Endothelial cell (in vitro differentiated cells): ENCODE results near the gene MOGAT1. TPM values are rescaled to one million over a fixed set of nuclear protein-coding genes. Genes with fewer than 3 reads are reported as not detected.
A peak's percentile ranks its signal among the peaks of the same experiment; 100 is the strongest.

Experiments used
- DNase-seq: peaks from one replicate; pipeline ENCODE4 v3.0.0; 2021; ENCODE audit warnings: low spot score
- H3K27ac Mint-ChIP-seq: one replicate; pipeline ENCODE4 v1.8.0; 2021; ENCODE audit warnings: mixed read lengths, inconsistent platforms; ENCODE audit not compliant: unreplicated experiment
- H3K27me3 Mint-ChIP-seq: one replicate; pipeline ENCODE4 v1.8.0; 2021; ENCODE audit warnings: mild to moderate bottlenecking, moderate library complexity, mixed read lengths, inconsistent platforms; ENCODE audit not compliant: unreplicated experiment
- H3K36me3 Mint-ChIP-seq: one replicate; pipeline ENCODE4 v1.8.0; 2021; ENCODE audit warnings: mild to moderate bottlenecking, low read depth, mixed read lengths, inconsistent platforms; ENCODE audit not compliant: unreplicated experiment
- H3K4me1 Mint-ChIP-seq: one replicate; pipeline ENCODE4 v1.8.0; 2021; ENCODE audit warnings: mild to moderate bottlenecking, mixed read lengths, inconsistent platforms; ENCODE audit not compliant: unreplicated experiment
- H3K4me3 Mint-ChIP-seq: one replicate; pipeline ENCODE4 v1.8.0; 2021; ENCODE audit warnings: mild to moderate bottlenecking, mixed read lengths, inconsistent platforms; ENCODE audit not compliant: unreplicated experiment
- H3K9me3 Mint-ChIP-seq: one replicate; pipeline ENCODE4 v1.8.0; 2021; ENCODE audit warnings: mixed read lengths, inconsistent platforms; ENCODE audit not compliant: unreplicated experiment
- total RNA-seq: library from RNA; stranded (reverse); fragmentation: NEBNext Ultra II Directional; extraction: Animal tissue kit (Norgen Biotek cat#: 25700); gene quantifications from one replicate; pipeline ENCODE4 v1.2.1, GENCODE V29; 2021; ENCODE audit not compliant: unreplicated experiment
- TF ChIP-seq, protein P1 (sequence below): fragments of 200-600 bp; sonication (generic); IDR thresholded peaks from one replicate; pipeline ENCODE4 v1.5.0; 2021; ENCODE audit warnings: antibody characterized with exemption; ENCODE audit not compliant: unreplicated experiment

The MOGAT1 gene
- total RNA-seq, 1 donor from 2014 or later = 0.26 TPM

DNA sequence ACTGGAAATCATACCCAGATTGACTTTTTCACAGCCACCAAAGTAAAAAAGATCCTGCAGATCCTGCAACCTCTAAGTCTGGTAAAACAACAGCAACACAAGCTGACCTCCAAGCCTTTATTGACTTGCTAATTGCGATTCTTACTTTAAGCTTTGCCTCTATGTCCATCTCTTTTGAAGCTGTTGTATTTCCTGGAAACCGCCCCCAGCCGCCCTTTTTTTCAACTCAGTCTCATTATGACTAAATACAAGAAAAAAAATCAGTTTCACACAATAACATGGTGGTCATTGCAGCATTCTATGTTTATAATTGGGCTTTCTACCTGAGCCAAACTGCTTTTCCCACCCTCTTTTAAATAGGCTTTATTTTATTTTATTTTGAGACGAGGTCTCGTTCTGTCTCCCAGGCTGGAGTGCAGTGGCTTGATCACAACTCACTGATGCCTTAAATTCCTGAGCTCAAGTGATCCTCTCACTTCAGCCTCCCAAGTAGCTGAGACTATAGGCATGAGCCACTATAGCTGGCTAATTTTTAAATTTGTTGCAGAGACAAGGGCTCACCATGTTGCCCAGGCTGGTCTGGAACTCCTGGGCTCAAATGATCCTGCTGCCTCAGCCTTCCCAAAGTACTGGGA, 76.2 kb downstream of the MOGAT1 start:
- H3K27ac Mint-ChIP-seq = peak overlapping the region; percentile 18
- peaks cover 48% of the 10 kb centered on the region for H3K4me1 Mint-ChIP-seq
- H3K27me3 Mint-ChIP-seq = peaks cover 1% of the 10 kb centered on the region
- TF ChIP-seq, protein P1, sequence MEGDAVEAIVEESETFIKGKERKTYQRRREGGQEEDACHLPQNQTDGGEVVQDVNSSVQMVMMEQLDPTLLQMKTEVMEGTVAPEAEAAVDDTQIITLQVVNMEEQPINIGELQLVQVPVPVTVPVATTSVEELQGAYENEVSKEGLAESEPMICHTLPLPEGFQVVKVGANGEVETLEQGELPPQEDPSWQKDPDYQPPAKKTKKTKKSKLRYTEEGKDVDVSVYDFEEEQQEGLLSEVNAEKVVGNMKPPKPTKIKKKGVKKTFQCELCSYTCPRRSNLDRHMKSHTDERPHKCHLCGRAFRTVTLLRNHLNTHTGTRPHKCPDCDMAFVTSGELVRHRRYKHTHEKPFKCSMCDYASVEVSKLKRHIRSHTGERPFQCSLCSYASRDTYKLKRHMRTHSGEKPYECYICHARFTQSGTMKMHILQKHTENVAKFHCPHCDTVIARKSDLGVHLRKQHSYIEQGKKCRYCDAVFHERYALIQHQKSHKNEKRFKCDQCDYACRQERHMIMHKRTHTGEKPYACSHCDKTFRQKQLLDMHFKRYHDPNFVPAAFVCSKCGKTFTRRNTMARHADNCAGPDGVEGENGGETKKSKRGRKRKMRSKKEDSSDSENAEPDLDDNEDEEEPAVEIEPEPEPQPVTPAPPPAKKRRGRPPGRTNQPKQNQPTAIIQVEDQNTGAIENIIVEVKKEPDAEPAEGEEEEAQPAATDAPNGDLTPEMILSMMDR = no peak
- DNase-seq = no peak
- no peaks in the 10 kb centered on the region for H3K9me3 Mint-ChIP-seq
- H3K4me3 Mint-ChIP-seq = no peak overlapping the region
- H3K36me3 Mint-ChIP-seq = peaks cover 6% of the 10 kb centered on the region

DNA sequence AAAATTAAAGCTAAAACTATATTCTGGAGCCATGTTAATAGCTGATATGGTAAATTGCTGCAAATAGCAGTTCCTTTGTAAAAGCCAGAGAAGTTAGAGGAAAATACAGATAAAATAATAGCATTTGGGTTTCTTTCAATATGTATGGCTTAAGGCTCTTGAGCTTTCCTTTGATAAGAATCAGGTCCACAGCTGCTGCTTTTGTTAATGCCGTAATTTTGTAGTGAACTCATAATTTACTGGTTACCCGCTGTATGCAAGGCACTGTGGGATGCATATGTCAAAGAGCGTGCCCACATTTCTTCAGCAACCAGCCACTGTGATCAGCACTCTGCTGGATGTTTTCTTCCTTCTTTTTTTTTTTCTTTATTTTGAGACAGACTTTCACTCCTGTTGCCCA, 79.1 kb downstream of the MOGAT1 start:
- TF ChIP-seq, protein P1 = no peak
- H3K4me3 Mint-ChIP-seq = no peak overlapping the region
- H3K27ac Mint-ChIP-seq = no peak overlapping the region
- H3K36me3 Mint-ChIP-seq = no peaks in the 10 kb centered on the region
- DNase-seq = no peak
- peaks cover 1% of the 10 kb centered on the region for H3K27me3 Mint-ChIP-seq
- H3K4me1 Mint-ChIP-seq = peaks cover 26% of the 10 kb centered on the region
- no peaks in the 10 kb centered on the region for H3K9me3 Mint-ChIP-seq

DNA sequence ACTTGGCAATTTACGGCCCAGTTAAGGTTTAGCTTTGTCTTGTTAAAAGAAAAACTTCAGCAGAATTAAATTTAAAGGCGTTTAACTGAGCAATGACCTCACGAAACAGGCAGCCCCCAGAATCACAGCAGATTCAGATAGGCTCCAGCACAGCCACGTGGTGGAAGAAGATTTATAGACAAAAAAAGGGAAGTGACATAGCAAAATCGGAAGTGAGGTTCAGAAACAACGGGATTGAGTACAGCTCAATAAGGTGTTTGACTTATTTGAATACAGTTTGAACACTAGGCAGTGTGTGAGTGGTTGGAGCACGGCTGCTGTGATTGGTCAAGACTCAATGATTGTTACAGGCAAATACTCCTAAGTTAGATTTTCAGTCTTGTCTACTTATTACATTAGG, 79.8 kb downstream of the MOGAT1 start:
- no peak overlapping the region for H3K4me3 Mint-ChIP-seq
- H3K27ac Mint-ChIP-seq = no peak overlapping the region
- no peak for DNase-seq
- TF ChIP-seq, protein P1 = no peak
- no peaks in the 10 kb centered on the region for H3K36me3 Mint-ChIP-seq
- H3K27me3 Mint-ChIP-seq = peaks cover 1% of the 10 kb centered on the region
- H3K4me1 Mint-ChIP-seq = peaks cover 20% of the 10 kb centered on the region
- no peaks in the 10 kb centered on the region for H3K9me3 Mint-ChIP-seq

DNA sequence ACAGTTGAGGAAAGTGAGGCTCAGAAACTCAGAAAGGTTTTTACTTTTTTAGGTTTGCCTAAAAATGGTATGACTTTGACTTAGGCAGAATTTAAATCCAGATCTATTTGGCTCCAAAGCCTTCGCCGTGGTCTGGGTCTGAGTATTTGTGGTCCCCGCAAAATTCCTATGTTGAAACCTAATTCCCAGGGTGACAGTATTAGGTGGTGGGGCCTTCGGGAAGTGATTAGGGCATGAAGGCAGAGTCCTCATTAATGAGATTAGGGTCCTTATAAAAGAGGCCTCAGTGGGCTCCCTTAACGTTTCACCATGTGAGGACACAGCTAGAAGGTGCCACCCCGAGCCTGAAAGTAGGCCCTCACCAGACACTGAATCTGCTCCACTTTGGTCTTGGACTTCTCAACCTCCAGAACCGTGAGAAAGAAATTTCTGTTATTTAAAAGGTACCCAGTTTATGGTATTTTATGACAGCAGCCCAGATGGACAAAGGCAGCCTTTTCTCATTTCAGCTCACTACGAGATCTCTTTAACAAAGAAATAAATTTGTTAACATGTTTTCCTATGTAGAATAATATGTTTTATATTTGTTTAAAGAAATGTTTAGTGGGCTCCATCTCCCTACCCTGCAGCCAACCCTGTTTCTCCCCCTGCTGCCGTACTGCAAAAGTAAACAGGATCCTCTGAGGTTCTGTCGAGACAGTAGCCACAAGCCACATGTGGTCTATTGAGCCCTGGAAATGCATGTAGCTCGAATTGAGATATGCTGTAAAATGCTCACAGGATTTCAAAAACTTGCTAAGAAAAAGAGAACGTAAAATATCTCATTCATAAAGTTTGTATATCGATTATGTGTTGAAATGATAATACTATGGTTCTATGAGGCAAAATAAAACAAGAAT, 80.6 kb downstream of the MOGAT1 start:
- Mint-ChIP-seq H3K36me3 (no peaks in the 10 kb centered on the region), H3K27me3 (peaks cover 1% of the 10 kb centered on the region), H3K27ac (no peak overlapping the region), H3K4me3 (no peak overlapping the region), H3K4me1 (peaks cover 21% of the 10 kb centered on the region), H3K9me3 (no peaks in the 10 kb centered on the region)
- TF ChIP-seq, protein P1 = no peak
- no peak for DNase-seq

DNA sequence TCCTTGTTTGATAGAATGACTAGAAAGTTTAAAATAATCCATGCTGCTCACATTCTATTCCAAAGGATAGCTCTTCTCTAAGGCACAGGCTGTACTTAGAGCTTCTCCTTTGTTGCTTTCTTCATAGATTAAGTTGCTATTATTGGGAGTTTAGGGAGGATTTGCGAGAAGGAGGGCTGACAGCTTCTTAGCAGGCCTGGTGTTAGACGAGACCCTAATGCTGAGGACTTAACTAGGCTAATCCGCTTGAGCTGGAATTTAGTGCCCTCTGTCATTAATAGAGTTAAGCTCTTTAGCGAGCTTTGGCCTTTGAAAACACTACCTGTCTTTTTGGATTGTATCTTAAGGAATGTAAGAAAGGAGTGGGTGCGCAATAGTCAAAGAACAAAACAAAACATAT, 81.3 kb downstream of the MOGAT1 start:
- Mint-ChIP-seq H3K36me3 (no peaks in the 10 kb centered on the region), H3K4me1 (peaks cover 15% of the 10 kb centered on the region), H3K4me3 (no peak overlapping the region), H3K9me3 (no peaks in the 10 kb centered on the region), H3K27ac (no peak overlapping the region), H3K27me3 (peaks cover 1% of the 10 kb centered on the region)
- TF ChIP-seq, protein P1 = no peak
- DNase-seq = no peak
